Heart right ventricle (tissue), 16 donors: Measurements from ENCODE around the gene AK2. TPM values are rescaled to one million over a fixed set of nuclear protein-coding genes. Genes with fewer than 3 reads are reported as not detected.

ENCODE experiments used
- ATAC-seq, 8 donors: fragments of 200-7000 bp; cut with Tn5 transposase; one replicate each; pipeline ENCODE4 v1.9.1; 2020; ENCODE audit warnings: mild to moderate bottlenecking in 8 of 8, moderate library complexity in 8 of 8, moderate number of reproducible peaks in 1 of 8
- DNase-seq, 2 donors: peaks; one replicate each; pipeline ENCODE4 v3.0.0-alpha.2; 2020
- H3K27ac ChIP-seq, 10 donors: fragments of 200-600 bp; sonication (generic) in 2 of 10; one replicate each; pipeline versions ENCODE4 v1.5.0 to v1.8.0; 2020 to 2022; ENCODE audit warnings: mild to moderate bottlenecking in 3 of 10
- H3K27me3 ChIP-seq, 7 donors: fragments of 200-600 bp; one replicate each; pipeline ENCODE4 v1.8.0; 2021 to 2022; ENCODE audit warnings: mild to moderate bottlenecking in 2 of 7
- H3K36me3 ChIP-seq, 9 donors: fragments of 200-600 bp; sonication (generic) in 1 of 9; one replicate each; pipeline versions ENCODE4 v1.5.0 to v1.8.0; 2020 to 2022; ENCODE audit warnings: mild to moderate bottlenecking in 2 of 9
- H3K4me1 ChIP-seq, 9 donors: fragments of 200-600 bp; sonication (generic) in 1 of 9; one replicate each; pipeline versions ENCODE4 v1.5.0 to v1.8.0; 2020 to 2022; ENCODE audit warnings: mild to moderate bottlenecking in 4 of 9
- H3K4me3 ChIP-seq, 10 donors: fragments of 200-600 bp; sonication (generic) in 2 of 10; one replicate each; pipeline versions ENCODE4 v1.5.0 to v1.8.0; 2020 to 2022; ENCODE audit warnings: mild to moderate bottlenecking in 7 of 10, moderate library complexity in 2 of 10
- H3K9me3 ChIP-seq, 11 donors: fragments of 200-600 bp in 10 of 11; sonication (generic) in 2 of 11; one replicate each; pipeline versions ENCODE4 v1.5.0 to v1.8.0; 2013 to 2022; ENCODE audit warnings: mild to moderate bottlenecking in 2 of 11, control low read depth in 1 of 11, moderate library complexity in 1 of 11
- CTCF ChIP-seq, 9 donors: fragments of 200-600 bp; sonication (generic) in 2 of 9; IDR thresholded peaks; one replicate each; pipeline versions ENCODE4 v1.5.0 to v1.8.0; 2021 to 2022; ENCODE audit warnings: antibody characterized with exemption in 9 of 9, mild to moderate bottlenecking in 5 of 9, moderate library complexity in 1 of 9
- WGBS, 2 donors: extraction: QIAGEN DNeasy Blood & Tissue Kit; methylation state at CpG; one replicate each; pipeline ENCODE4 v1.1.7; 2013; ENCODE audit warnings: inconsistent platforms in 1 of 2; 5-methylcytosine and 5-hydroxymethylcytosine counted together
- intact Hi-C, 10 donors: fragments of 100-400 bp; cut with DNase I; formaldehyde crosslinking; loops; one replicate each; pipeline versions ENCODE4 v1.11.1 to v1.14.2; 2022
- polyA plus RNA-seq, 2 donors: library from polyadenylated mRNA; stranded (reverse); fragments of 200-250 nt; gene quantifications; one replicate each; pipeline ENCODE4 v1.2.3, GENCODE V29; 2013
- total RNA-seq, 10 donors: library from RNA; stranded (reverse); fragmentation: NEBNext Ultra II Directional in 3 of 10; extraction: Animal tissue kit (Norgen Biotek cat#: 25700) in 3 of 10; gene quantifications; one replicate each; pipeline versions ENCODE4 v1.2.1 to v1.2.4, GENCODE V29; 2021 to 2023
- donor health status: Arrhythmogenic right ventricular cardiomyopathy.
- donor health status: ischemic (EF 13 %, LVEDD 7.1; RV severe dilation, severe dysfunction).
- donor health status: healthy with polysubstance abuse.
- donor health status: DM: no; HTN: yes; CAD: no.
- donor health status: DM: no; HTN: no; CAD: no.
- donor health status: ischemic (EF 25% LVEDD 6.9; RV normal size, moderate dysfunction).
- donor health status: ischemic (EF 25% LVEDD 5.7; RV mildly dilated, moderate dysfunction).
- donor health status: healthy.
- donor health status: DM: yes; HTN: yes; CAD: no.
- donor health status: Ischemic cardiomyopathy.
- donor health status: ischemic (EF 35%, LVEDD 5.7; RV mildly dilated, moderate dysfunction).
- donor health status: nonischemic (EF 11% LVEDD 7.7; RV severe dilation, severe dysfunction).
- donor health status: DM: yes; HTN: yes; CAD: no.
- donor health status: PGD.
- donor health status: ischemic (EF 29% LVEDD 5.4; RV normal size, mild dysfunction).
- donor health status: nonischemic (EF 23%, LVEDD 6.1; RV moderate dilation, normal function).

The AK2 gene
- total and polyA plus RNA-seq, 12 donors: 93.3 to 305 (median 118) TPM

- Histone ChIP-seq H3K36me3 (peaks cover 0 to 87% (median 38%) of the 10 kb centered on the region in 9 donors), H3K27ac (no peak overlapping the region)
- peak in 1 of 8 donors; percentile 18 for ATAC-seq
Measured at GRCh38 chr1:33022650-33023200, 14.0 kb downstream of the AK2 start.

GRCh38 chr1:33021567-33022431, 14.9 kb downstream of the AK2 start:
- H3K27ac ChIP-seq: no peak overlapping the region
- H3K4me3 ChIP-seq: no peak overlapping the region
- H3K9me3 ChIP-seq: no peaks in the 10 kb centered on the region
- peaks cover 0 to 22% (median 3%) of the 10 kb centered on the region in 9 donors for H3K4me1 ChIP-seq
- no peak for TF ChIP-seq CTCF (IDR thresholded peaks at IDR 0.05)
- DNase-seq: no peak
- WGBS, 2 donors: 78 to 83% methylated on average over 4 of the region's 4 CpGs
- H3K36me3 ChIP-seq: peaks cover 0 to 88% (median 41%) of the 10 kb centered on the region in 9 donors
- intact Hi-C loops: no loop called here
- peak in 1 of 8 donors; percentile 37 for ATAC-seq
- no peaks in the 10 kb centered on the region for H3K27me3 ChIP-seq

More at GRCh38 chr1:33022650-33023200, 14.0 kb downstream of the AK2 start:
- TF ChIP-seq CTCF (IDR thresholded peaks at IDR 0.05): no peak
- no peak overlapping the region for H3K4me3 ChIP-seq
- intact Hi-C loops: no loop called here
- no peak for DNase-seq
- H3K9me3 ChIP-seq: no peaks in the 10 kb centered on the region
- H3K4me1 ChIP-seq: peaks cover 0 to 29% (median 10%) of the 10 kb centered on the region in 9 donors
- no peaks in the 10 kb centered on the region for H3K27me3 ChIP-seq

- TF ChIP-seq CTCF (IDR thresholded peaks at IDR 0.05): no peak
- Histone ChIP-seq H3K27me3 (no peaks in the 10 kb centered on the region), H3K36me3 (peaks cover 0 to 92% (median 44%) of the 10 kb centered on the region in 9 donors), H3K4me3 (no peak overlapping the region), H3K4me1 (peaks cover 0 to 15% (median 0%) of the 10 kb centered on the region in 9 donors), H3K9me3 (no peaks in the 10 kb centered on the region), H3K27ac (no peak overlapping the region)
- WGBS, 2 donors: 95 to 97% methylated on average over 3 of the region's 3 CpGs
- intact Hi-C loops: loop anchor here in 1 of 10 donors (10.0 kb wide), 1 partner anchor 83 kb away; no protein-coding TSS in a partner anchor
- DNase-seq (no peak), ATAC-seq (no peak)
Measured at GRCh38 chr1:33018112-33018511, 18.6 kb downstream of the AK2 start.

GRCh38 chr1:33017175-33017574, 19.5 kb downstream of the AK2 start:
- Histone ChIP-seq H3K36me3 (peaks cover 0 to 92% (median 43%) of the 10 kb centered on the region in 9 donors), H3K27me3 (no peaks in the 10 kb centered on the region), H3K4me3 (no peak overlapping the region), H3K27ac (peak overlapping the region in 2 of 10 donors; percentile 3 to 22), H3K9me3 (no peaks in the 10 kb centered on the region), H3K4me1 (peaks cover 5 to 18% (median 8%) of the 10 kb centered on the region in 9 donors)
- DNase-seq (no peak), ATAC-seq (no peak)
- WGBS, 2 donors: 76 to 88% methylated on average over 2 of the region's 2 CpGs
- intact Hi-C loops: loop anchor here in 1 of 10 donors (10.0 kb wide), 1 partner anchor 82 kb away; no protein-coding TSS in a partner anchor
- TF ChIP-seq CTCF (IDR thresholded peaks at IDR 0.05): no peak
